ENCODE results near the gene RASA3.

RASA3 gene

DNA sequence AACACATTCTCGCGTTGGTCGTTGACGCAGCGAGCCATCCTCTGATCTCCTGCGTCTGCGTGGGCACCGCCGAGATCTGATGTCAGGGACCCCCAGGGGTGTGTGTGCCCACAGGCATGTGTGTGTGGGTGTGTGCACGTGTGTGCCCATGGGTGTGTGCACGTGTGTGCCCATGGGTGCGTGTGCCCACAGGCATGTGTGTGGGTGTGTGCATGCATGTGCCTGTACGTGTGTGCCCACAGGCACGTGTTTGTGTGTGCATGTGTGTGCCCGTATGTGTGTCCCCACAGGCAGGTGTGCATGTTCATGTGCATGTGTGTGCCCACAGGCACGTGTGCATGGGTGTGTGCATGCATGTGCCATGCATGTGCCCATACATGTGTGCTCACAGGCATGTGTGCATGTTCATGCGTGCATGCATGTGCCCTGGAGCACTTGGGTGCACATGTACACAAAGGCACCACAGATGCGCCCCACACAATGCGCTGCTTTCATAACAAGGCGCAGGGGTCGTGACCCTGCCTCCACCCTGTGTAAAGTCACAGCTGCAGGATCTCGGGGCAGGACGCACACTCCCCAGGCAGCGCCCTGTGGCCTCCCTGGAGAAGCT lies 77.5 kb downstream of the RASA3 start:
- TF ChIP-seq, protein P1, sequence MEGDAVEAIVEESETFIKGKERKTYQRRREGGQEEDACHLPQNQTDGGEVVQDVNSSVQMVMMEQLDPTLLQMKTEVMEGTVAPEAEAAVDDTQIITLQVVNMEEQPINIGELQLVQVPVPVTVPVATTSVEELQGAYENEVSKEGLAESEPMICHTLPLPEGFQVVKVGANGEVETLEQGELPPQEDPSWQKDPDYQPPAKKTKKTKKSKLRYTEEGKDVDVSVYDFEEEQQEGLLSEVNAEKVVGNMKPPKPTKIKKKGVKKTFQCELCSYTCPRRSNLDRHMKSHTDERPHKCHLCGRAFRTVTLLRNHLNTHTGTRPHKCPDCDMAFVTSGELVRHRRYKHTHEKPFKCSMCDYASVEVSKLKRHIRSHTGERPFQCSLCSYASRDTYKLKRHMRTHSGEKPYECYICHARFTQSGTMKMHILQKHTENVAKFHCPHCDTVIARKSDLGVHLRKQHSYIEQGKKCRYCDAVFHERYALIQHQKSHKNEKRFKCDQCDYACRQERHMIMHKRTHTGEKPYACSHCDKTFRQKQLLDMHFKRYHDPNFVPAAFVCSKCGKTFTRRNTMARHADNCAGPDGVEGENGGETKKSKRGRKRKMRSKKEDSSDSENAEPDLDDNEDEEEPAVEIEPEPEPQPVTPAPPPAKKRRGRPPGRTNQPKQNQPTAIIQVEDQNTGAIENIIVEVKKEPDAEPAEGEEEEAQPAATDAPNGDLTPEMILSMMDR (IDR thresholded peaks at IDR 0.05), result no peak
- DNase-seq (ENCODE audit: low spot score), result no peak
- Histone ChIP-seq H3K4me3 (no peak overlapping the region), H3K27ac (no peak overlapping the region)

DNA sequence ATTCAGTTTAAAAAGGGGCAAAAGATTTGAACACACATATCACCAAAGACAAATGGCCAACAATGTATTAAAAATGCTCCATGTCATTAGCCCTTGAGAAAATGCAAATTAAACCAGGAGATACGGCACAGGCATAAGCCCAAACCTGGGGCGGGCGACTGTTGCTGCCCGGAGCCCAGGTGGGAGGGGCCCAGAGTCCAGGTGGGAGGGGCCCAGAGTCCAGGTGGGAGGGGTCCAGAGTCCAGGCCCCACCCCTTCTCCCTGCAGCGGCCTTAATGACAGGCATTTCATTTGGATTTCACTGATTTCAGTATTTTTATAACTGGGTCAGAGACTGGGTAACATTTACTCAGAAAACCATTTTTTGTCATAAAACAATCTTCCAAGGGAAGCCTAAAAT lies 78.2 kb downstream of the RASA3 start:
- Histone ChIP-seq H3K4me3 (no peak overlapping the region), H3K27ac (no peak overlapping the region)
- no peak for DNase-seq (ENCODE audit: low spot score)
- TF ChIP-seq, protein P1 (IDR thresholded peaks at IDR 0.05), result no peak

DNA sequence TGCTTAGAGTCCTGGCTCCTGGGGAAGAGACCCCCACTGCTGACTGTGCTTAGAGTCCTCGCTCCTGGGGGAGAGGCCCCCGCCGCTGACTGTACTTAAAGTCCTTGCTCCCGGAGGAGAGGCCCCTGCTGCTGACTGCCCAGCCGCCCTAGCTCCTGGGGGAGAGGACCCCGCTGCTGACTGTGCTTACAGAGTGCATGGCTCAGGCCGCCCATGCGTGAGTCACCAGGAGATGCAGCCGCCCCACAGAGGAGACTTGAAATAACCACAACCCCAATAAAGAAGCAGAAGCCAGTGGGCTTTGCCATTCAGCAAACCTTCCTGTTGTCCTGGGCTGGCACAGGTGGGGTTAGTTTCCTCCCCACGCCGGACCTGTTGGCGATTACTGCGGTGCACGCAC lies 79.4 kb downstream of the RASA3 start:
- H3K4me3 ChIP-seq, result no peak overlapping the region
- no peak for DNase-seq (ENCODE audit: low spot score)
- no peak overlapping the region for H3K27ac ChIP-seq
- TF ChIP-seq, protein P1 (IDR thresholded peaks at IDR 0.05), result no peak

DNA sequence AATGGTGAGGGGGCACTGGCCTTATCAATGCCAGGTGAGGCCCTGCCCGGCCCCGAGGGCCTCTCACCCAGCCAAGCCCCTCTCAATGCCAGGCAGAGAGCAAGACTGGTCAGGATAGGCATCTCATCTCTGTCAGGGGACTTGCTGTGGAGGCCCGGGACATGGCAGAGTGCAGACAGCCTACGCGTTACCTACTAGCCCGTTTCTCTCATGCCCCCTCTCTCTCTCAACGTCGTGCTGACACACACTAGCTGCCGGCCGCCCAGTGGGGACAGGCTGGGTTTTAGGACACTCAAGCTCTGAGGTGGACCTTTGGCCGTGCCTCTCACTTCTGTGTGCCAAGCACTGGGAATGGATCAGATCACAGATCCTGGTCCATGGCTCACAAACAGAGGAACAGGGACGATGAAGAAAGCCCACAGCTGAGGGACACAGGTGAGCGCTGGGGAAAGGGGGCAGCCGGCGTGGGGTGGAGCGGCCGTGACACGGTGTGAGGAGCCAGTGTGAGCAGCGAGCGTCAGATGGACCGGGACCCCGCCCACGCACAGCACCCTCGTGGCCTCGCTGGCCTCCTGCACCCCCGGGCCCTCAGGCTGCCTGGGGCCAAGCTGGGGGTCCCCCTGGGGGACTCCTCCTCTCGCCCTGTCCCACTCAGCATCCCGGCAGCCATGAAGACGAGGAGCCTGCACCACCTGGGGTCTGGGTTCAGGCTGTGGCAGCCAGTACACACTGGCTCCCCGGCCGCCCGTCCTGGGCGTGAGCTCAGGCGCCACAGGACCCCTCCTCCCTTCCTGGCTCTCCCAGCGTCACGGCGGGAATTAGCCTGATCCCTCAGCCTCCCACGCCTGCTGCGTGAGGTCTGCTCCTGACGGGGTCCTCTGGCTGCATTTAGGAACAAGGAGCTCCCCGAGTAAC lies 81.6 kb downstream of the RASA3 start:
- H3K27ac ChIP-seq, result no peak overlapping the region
- H3K4me3 ChIP-seq, result no peak overlapping the region
- DNase-seq (ENCODE audit: low spot score), result no peak
- TF ChIP-seq, protein P1 (IDR thresholded peaks at IDR 0.05), result no peak

- no peak for DNase-seq (ENCODE audit: low spot score)
These were observed 82.8 kb downstream of the RASA3 start for GRCh38 chr13:114049626-114050101.

DNA sequence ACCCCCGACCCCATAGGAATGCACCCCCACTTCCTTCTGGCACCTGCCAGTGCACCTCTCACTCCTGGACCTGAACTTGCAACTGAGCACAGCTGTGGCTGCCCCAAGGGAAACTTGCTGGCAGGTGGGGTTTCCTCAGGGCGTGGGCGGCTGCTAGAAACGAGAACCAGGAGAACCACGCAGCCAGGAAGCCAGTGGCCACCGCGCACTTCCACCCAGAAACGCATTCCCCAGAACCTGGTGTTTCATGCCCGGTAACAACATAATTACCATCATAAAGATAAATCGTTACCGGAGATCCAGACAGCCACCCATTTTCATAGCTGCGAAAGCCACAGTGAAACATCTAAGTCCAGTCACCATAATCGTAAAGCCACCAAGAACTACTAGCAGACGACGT lies 83.4 kb downstream of the RASA3 start:
- TF ChIP-seq, protein P1 (IDR thresholded peaks at IDR 0.05), result no peak
- Histone ChIP-seq H3K27ac (no peak overlapping the region), H3K4me3 (no peak overlapping the region)
- DNase-seq (ENCODE audit: low spot score), result no peak

More at GRCh38 chr13:114049626-114050101, 82.8 kb downstream of the RASA3 start:
- TF ChIP-seq, protein P1 (IDR thresholded peaks at IDR 0.05), result no peak
- no peak overlapping the region for H3K27ac ChIP-seq
- H3K4me3 ChIP-seq, result no peak overlapping the region
